G401.6 (cell line): ENCODE measurements around the gene DPF3.

ENCODE experiments used
- FAIRE-seq: peaks from 2 replicates; lab custom pipeline; 2012; peaks lifted over from hg19 to GRCh38; lab: Jason Lieb, UNC

DPF3 gene

GRCh38 chr14:72792051-72792788 lies 101.7 kb downstream of the DPF3 start:
- no peak for FAIRE-seq

GRCh38 chr14:72790887-72791566 lies 102.9 kb downstream of the DPF3 start:
- no peak for FAIRE-seq

GRCh38 chr14:72788972-72789728 lies 104.8 kb downstream of the DPF3 start:
- FAIRE-seq = no peak

GRCh38 chr14:72788255-72788654 lies 105.6 kb downstream of the DPF3 start:
- FAIRE-seq = no peak

GRCh38 chr14:72787841-72788240 lies 106.1 kb downstream of the DPF3 start:
- no peak for FAIRE-seq

GRCh38 chr14:72786378-72787350 lies 107.2 kb downstream of the DPF3 start:
- FAIRE-seq = no peak

GRCh38 chr14:72783741-72784140 lies 110.2 kb downstream of the DPF3 start:
- no peak for FAIRE-seq

- FAIRE-seq = no peak
Measured at GRCh38 chr14:72782817-72783216, 111.1 kb downstream of the DPF3 start.

GRCh38 chr14:72781561-72782508 lies 112.1 kb downstream of the DPF3 start:
- no peak for FAIRE-seq

- FAIRE-seq = no peak
Measured at GRCh38 chr14:72780751-72781150, 113.2 kb downstream of the DPF3 start.

GRCh38 chr14:72779679-72780078 lies 114.2 kb downstream of the DPF3 start:
- no peak for FAIRE-seq

GRCh38 chr14:72777636-72778035 lies 116.3 kb downstream of the DPF3 start:
- FAIRE-seq = no peak

GRCh38 chr14:72776701-72777261 lies 117.1 kb downstream of the DPF3 start:
- FAIRE-seq = no peak

GRCh38 chr14:72775923-72776554 lies 117.9 kb downstream of the DPF3 start:
- FAIRE-seq = no peak

- FAIRE-seq = no peak
Measured at GRCh38 chr14:72774894-72775620, 118.8 kb downstream of the DPF3 start.

- FAIRE-seq = no peak
Measured at GRCh38 chr14:72774141-72774540, 119.8 kb downstream of the DPF3 start.

- FAIRE-seq = no peak
Measured at GRCh38 chr14:72771561-72771960, 122.3 kb downstream of the DPF3 start.

GRCh38 chr14:72766296-72766695 lies 127.6 kb downstream of the DPF3 start:
- no peak for FAIRE-seq

GRCh38 chr14:72763892-72764291 lies 130.0 kb downstream of the DPF3 start:
- no peak for FAIRE-seq
